ENCODE results near the gene STX10.
A peak's percentile ranks its signal among the peaks of the same experiment; 100 is the strongest.

STX10 gene

GRCh38 chr19:13138916-13139198 lies 11.3 kb downstream of the STX10 start:
- no peak for DNase-seq

GRCh38 chr19:13138171-13138915 lies 11.8 kb downstream of the STX10 start:
- DNase-seq, result no peak

- no peak for DNase-seq
Measured at GRCh38 chr19:13137290-13137794, 12.8 kb downstream of the STX10 start.

GRCh38 chr19:13135068-13136062 lies 14.8 kb downstream of the STX10 start:
- no peak for DNase-seq

GRCh38 chr19:13134626-13135025 lies 15.5 kb downstream of the STX10 start:
- no peak for DNase-seq

GRCh38 chr19:13133241-13133870 lies 16.8 kb downstream of the STX10 start:
- DNase-seq, result no peak

GRCh38 chr19:13132471-13133180 lies 17.5 kb downstream of the STX10 start:
- peak; percentile 60 for DNase-seq

- no peak for DNase-seq
Measured at GRCh38 chr19:13130886-13131490, 19.2 kb downstream of the STX10 start.

- no peak for DNase-seq
Measured at GRCh38 chr19:13129384-13129783, 20.8 kb downstream of the STX10 start.

- no peak for DNase-seq
Measured at GRCh38 chr19:13128583-13128982, 21.6 kb downstream of the STX10 start.

GRCh38 chr19:13127811-13128575 lies 22.2 kb downstream of the STX10 start:
- DNase-seq, result no peak

GRCh38 chr19:13127051-13127450 lies 23.1 kb downstream of the STX10 start:
- DNase-seq, result no peak

GRCh38 chr19:13122980-13123957 lies 26.9 kb downstream of the STX10 start:
- no peak for DNase-seq

GRCh38 chr19:13122275-13122878 lies 27.8 kb downstream of the STX10 start:
- DNase-seq, result peak; percentile 44

- DNase-seq, result no peak
Measured at GRCh38 chr19:13121551-13122274, 28.5 kb downstream of the STX10 start.

- no peak for DNase-seq
Measured at GRCh38 chr19:13120817-13121216, 29.4 kb downstream of the STX10 start.

GRCh38 chr19:13120031-13120430 lies 30.1 kb downstream of the STX10 start:
- DNase-seq, result no peak

- DNase-seq, result no peak
Measured at GRCh38 chr19:13119627-13120026, 30.5 kb downstream of the STX10 start.
